GM18517 (cell line): ENCODE results near the gene CTXND1.
"Not testable (repeated sequence)": the region's sequence is repeated elsewhere in the genome, so short reads cannot be mapped to it uniquely, and the experiment has no call there.

Source experiments
- ATAC-seq: cut with Tn5 transposase; IDR thresholded peaks from one replicate; pipeline ENCODE4 v1.9.1; 2021; ENCODE audit warnings: mild to moderate bottlenecking, moderate library complexity; ENCODE audit not compliant: unreplicated experiment

Gene CTXND1

DNA sequence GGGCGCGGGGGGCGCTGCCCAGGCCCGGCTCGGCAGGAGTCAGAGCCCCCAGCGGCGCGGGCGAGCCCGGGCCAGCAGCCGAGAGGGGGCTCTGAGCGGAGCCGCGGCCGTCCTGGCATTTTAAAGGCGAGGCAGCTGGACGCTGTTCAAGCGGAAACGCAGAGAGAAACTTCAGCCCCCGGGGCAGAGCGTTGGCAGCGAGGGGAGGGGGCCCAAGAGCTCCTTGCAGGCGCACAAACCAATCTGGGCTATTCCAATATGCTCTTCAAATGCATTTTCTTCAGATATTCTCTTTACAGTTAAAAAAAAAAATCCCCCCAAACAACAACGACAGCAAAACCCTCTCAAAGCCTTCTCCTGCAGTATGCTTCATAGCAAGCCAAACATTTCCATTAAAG is at the start of gene CTXND1:
TSS of gene CTXND1 (minus strand) at position 93 of the 398 bp plus-strand sequence. CDS start 50,264 bp downstream, outside the sequence.
- no peak for ATAC-seq

GRCh38 chr15:80301472-80301871 is 49.5 kb upstream of the CTXND1 start:
- no peak for ATAC-seq

GRCh38 chr15:80295777-80296176 is 43.8 kb upstream of the CTXND1 start:
- not testable (repeated sequence) for ATAC-seq

GRCh38 chr15:80292079-80292478 is 40.1 kb upstream of the CTXND1 start:
- no peak for ATAC-seq

DNA sequence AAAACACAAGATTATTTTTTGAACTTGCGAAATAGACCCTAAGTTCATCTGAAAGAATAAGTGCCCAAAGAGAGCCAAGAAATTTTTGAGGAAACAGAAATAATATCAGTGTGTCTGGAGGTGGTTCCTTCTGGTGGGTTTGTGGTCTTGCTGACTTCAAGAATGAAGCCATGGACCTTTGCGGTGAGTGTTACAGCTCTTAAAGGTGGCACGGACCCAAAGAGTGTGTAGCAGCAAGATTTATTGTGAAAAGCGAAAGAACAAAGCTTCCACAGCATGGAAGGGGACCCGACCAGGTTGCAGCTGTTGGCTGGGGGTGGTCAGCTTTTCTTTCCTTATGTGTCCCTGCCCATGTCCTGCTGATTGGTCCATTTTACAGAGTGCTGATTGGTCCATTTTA is 38.9 kb upstream of the CTXND1 start:
- ATAC-seq: not testable (repeated sequence)

GRCh38 chr15:80289528-80290495 is 37.8 kb upstream of the CTXND1 start:
- no peak for ATAC-seq

DNA sequence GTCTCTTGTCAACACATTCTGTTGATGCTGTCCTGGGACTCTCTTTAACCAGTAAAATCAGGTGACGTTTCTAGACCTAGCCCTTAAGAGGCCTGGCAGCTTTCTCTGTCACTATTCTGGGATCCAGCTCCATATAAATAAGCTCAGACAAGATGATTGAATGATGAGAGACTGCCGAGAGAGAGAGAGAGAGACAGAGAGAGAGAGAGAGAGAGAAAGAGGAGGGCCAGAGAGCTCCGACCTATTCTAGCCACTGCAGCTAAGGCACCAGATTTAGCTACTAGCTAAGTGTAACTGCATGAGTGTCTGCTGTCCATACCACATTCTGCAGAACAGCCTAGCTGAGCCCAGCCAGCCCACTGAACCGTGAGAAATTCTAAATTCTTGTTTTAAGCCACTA is 36.1 kb upstream of the CTXND1 start:
- ATAC-seq: no peak

GRCh38 chr15:80286055-80286454 is 34.0 kb upstream of the CTXND1 start:
- no peak for ATAC-seq

GRCh38 chr15:80285379-80285778 is 33.4 kb upstream of the CTXND1 start:
- ATAC-seq: no peak

GRCh38 chr15:80283531-80283930 is 31.5 kb upstream of the CTXND1 start:
- ATAC-seq: no peak

GRCh38 chr15:80277147-80277546 is 25.1 kb upstream of the CTXND1 start:
- ATAC-seq: no peak

GRCh38 chr15:80275961-80276360 is 23.9 kb upstream of the CTXND1 start:
- no peak for ATAC-seq

GRCh38 chr15:80274996-80275395 is 23.0 kb upstream of the CTXND1 start:
- no peak for ATAC-seq

DNA sequence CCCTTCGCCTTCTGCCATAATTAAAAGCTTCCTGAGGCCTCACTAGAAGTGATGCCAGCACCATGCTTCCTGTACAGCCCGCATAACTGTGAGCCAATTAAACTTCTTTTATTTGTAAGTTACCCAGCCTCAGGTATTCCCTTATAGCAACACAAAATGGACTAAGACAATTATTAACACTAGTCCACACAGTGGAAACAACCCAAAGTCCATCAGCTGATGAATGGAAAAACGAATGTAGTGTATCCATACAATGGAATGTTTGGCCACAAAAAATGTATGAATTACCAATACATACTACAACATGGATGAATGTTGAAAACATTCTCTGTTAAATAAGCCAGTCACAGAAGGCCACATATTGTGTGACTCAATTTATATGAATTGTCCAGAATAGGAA is 22.5 kb upstream of the CTXND1 start:
- ATAC-seq: no peak

GRCh38 chr15:80272987-80273386 is 21.0 kb upstream of the CTXND1 start:
- ATAC-seq: no peak

DNA sequence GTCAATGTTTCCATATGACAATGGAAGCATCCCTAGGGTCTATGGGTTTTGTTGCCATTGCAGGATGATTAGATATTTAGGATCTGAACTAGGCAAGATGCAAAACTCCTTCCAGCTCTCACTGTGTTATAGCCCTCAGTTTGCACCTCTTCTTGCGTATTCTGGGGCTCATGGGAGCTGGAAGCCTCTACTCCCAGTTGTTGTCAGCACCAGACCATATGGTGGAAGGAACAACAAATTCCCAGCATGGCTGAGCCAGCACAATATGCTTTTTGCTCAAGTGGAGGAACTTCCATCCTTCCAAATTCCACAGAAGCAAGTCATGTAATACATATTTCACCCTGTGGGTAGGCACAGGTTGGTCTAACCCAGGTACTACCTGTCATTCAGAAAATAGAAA is 18.5 kb upstream of the CTXND1 start:
- ATAC-seq: no peak

DNA sequence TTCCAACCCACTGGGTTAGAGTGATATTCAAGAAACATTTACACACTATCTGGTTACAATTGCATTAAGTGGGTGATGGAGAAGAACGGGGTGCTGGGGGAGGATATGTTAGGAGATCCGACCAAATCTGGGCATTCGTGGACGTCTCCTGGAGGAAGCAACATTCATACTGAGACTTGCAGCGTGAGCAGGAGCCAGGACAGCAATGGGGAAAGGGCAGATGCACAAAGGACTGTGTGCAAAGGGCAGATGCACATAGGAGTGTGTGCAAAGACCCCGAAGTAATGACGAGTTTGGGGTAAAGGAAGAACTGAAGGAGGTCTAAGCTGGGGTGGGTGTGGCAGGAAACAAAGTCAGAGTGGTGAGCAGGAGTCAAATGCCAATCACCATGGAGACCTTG is 16.1 kb upstream of the CTXND1 start:
- ATAC-seq: no peak

DNA sequence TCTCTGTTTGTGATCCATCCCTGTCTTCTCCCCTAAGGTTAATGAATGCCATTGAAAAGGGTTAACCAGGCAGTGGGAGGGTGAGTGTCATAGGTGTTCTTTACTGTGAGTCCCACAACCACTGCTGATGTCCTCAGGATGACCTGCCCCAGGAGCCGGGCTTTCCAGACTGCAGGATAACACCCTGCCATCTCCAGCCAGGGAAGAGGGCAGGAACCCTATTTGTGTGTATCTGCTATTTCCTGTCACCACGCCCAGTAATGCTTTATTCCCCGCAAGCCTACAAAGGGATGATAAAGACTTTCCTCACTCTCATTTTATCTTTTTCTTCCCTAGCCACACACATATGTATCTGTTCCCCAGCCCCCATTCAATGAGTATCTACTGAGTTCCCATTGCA is 15.6 kb upstream of the CTXND1 start:
- no peak for ATAC-seq

GRCh38 chr15:80266745-80267144 is 14.7 kb upstream of the CTXND1 start:
- ATAC-seq: no peak

- no peak for ATAC-seq
Observed at GRCh38 chr15:80266113-80266512, 14.1 kb upstream of the CTXND1 start.

GRCh38 chr15:80265021-80265420 is 13.0 kb upstream of the CTXND1 start:
- ATAC-seq: no peak

DNA sequence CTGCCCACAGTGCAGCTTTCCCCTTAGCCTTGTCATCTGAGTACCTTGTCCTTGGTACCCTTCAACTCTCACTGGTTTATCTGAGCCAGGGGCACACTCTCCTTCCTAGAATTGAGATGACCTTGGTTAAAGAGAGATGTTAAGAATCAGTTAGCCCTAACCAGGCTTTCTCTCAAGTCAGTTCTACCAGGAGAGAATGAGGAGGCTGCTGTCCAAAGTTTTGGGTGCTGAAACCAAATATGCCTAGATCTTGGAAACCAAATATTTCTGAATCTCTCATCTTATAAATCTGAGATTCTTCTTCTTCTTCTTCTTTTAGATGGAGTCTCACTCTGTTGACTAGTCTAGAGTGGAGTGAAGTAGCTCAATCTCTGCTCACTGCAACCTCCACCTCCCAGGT is 12.0 kb upstream of the CTXND1 start:
- ATAC-seq: no peak

DNA sequence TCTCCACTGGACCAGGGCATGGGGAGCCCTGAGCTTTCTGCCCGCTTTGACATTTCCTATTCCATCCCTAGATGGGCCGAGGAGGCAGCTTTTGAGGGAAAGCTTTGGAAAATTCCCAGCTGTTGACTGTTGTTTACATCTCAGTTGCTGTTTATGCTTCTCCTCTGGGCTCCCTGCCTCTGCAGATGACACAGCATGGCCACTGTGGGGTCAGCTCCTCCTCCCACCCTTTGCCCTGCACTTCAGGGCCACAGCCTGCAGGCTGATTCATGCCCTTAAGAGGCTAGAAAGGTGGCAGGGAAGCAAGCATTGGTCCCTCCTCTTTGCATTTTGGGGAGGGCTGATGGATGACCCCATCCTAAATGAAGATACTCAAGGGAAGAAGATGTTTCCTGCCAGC is 8.5 kb upstream of the CTXND1 start:
- ATAC-seq: no peak
